Measurements from ENCODE around the gene ITM2B.

GRCh38 chr13:48233889-48234488, 983 bp downstream of the ITM2B start:
- TF ChIP-seq GATA2 (IDR thresholded peaks at IDR 0.05; ENCODE audit: low read depth, low read length) (no peak), GATA3 (IDR thresholded peaks at IDR 0.05; ENCODE audit: low read depth, low read length) (no peak)
